ENCODE measurements around the gene PSMA7.

The PSMA7 gene

GRCh38 chr20:62104234-62104789 lies 38.9 kb downstream of the PSMA7 start:
- TF ChIP-seq CTCF (IDR thresholded peaks at IDR 0.05; ENCODE audit: low read depth, low read length), result no peak
- H3K4me3 ChIP-seq (replicated peaks in 1 of 2; ENCODE audit: low read depth in 2 of 2, low read length in 2 of 2), result no peak overlapping the region
- DNase-seq (ENCODE audit: low read depth in 2 of 2), result no peak

DNA sequence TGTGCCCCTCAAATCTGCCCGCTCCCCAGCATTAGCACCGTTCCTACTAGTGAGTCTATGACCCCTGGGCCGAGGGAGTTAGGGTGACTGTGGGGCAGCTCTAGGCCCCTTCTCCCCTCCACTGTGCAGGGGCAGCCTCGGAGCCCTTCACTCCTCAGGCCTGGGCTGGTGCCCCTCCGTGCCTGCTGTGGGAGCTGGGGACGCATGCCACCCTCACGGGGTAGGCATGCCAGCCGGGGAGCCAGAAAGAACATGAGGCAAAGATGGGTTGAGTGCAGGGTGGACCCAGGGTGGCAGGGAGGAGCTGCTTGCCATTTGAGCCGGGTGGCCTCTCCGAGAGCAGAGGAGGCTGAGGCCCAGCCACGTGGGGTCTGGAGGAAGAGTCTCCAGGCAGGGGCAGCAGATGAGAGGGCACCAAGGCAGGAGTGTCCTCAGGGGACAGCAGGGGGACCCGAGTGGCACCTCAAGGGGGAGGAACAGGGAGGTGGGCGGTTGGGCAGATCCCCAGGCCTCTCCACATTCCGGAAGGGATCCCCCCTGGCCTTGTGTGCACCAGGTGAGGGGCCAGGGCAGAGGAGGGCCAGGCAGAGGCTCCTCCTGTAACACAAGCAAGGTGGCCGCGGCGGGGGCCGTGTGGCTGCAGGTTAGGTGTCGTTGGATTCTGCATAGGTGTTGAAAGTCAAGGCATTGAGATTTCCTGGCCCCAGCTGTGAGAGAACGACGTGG lies 39.5 kb downstream of the PSMA7 start:
- TF ChIP-seq CTCF (IDR thresholded peaks at IDR 0.05; ENCODE audit: low read depth, low read length), result no peak
- no peak overlapping the region for H3K4me3 ChIP-seq (replicated peaks in 1 of 2; ENCODE audit: low read depth in 2 of 2, low read length in 2 of 2)
- DNase-seq (ENCODE audit: low read depth in 2 of 2), result no peak

GRCh38 chr20:62101078-62101477 lies 42.1 kb downstream of the PSMA7 start:
- no peak for DNase-seq (ENCODE audit: low read depth in 2 of 2)
- TF ChIP-seq CTCF (IDR thresholded peaks at IDR 0.05; ENCODE audit: low read depth, low read length), result no peak
- no peak overlapping the region for H3K4me3 ChIP-seq (replicated peaks in 1 of 2; ENCODE audit: low read depth in 2 of 2, low read length in 2 of 2)

DNA sequence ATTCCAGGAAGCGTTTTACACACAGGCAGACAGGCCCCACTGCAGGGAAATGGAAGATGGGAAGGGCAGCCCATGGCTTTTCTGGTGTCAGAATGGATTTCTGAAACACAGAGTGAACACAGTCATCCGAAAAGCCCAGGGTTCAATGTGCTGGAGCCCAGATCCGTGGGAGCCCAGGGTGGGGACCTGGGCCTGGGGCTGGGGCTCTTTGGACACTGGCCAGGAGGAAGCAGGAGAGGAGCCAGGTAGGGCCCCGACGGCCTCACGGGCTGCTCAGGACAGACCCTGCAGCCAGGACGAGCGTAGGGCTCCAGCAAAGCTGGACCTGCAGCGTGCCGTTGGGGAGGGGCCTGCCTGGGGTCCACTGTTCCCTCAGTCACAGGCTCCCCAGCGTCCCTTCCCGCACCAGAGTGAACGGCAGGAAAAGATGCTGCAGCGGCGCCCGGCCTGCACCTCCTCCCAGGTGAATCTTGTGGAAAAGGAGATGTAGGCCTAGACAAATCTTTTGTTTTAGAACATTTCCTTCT lies 45.2 kb downstream of the PSMA7 start:
- DNase-seq (ENCODE audit: low read depth in 2 of 2), result no peak
- no peak overlapping the region for H3K4me3 ChIP-seq (replicated peaks in 1 of 2; ENCODE audit: low read depth in 2 of 2, low read length in 2 of 2)
- no peak for TF ChIP-seq CTCF (IDR thresholded peaks at IDR 0.05; ENCODE audit: low read depth, low read length)

DNA sequence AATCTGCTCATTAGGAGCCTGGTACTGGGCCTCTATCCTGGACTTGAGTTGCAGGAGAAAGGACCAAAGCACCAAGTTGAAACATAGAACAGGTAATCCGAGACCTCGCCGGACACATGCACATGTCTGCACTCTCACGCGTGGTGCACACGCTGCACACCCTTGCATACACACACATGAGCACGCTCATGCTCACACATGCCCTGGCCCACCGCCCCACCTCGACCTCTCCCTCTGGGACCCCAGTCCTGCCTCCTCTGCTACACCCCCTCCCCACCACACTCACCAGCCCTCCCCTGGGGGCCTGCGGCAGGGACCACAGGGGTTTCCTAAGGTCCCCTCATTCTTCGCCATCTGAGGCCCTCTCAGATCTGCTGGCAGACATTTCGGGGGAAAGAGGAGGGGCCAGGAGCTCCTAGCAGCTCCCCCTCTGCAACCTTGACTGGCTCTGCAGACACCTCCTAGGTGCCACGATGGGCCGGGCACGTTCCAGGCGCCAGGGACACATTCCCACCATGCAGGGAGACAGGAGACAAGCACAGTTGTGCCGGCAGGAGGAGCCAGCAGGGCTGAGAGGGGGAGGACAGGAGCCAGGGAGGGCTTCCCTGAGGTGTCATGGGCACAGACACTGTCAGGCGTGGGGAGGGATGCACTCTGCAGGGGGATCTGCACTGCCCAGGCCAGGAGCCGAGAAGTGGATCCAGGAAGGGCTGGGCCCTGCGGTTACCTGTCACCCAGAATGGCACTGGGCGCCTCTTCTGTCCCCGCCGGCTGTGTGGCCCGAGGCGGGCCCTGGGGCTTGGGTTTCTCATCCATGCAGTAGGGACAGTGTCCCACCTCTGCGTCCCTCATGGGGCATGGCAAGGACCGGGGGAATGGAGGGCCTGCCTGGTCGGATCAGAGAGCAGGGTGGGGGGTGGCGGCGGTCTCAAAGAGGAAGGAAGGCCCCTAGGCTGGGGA lies 46.5 kb downstream of the PSMA7 start:
- no peak overlapping the region for H3K4me3 ChIP-seq (replicated peaks in 1 of 2; ENCODE audit: low read depth in 2 of 2, low read length in 2 of 2)
- no peak for TF ChIP-seq CTCF (IDR thresholded peaks at IDR 0.05; ENCODE audit: low read depth, low read length)
- no peak for DNase-seq (ENCODE audit: low read depth in 2 of 2)

DNA sequence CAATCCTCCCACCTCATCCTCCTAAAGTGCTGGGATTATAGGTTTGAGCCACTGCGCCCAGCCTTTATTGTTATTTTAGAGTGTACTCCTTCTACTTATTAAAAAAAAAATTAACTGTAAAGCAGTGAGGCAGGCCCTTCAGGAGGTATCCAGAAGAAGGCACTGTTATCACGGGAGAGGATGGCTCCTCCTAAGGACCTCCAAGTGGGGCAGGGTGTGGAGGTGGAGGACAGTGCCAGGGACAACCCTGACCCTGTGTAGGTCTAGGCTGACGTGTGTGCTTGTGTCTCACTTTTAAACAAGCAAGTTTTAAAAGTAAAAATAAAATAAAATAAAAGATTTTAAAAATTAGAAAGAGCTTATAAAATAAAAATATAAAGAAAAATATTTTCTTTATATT lies 53.8 kb downstream of the PSMA7 start:
- no peak for TF ChIP-seq CTCF (IDR thresholded peaks at IDR 0.05; ENCODE audit: low read depth, low read length)
- no peak overlapping the region for H3K4me3 ChIP-seq (replicated peaks in 1 of 2; ENCODE audit: low read depth in 2 of 2, low read length in 2 of 2)
- no peak for DNase-seq (ENCODE audit: low read depth in 2 of 2)

All from cardiac fibroblast (primary cell).